Measurements from ENCODE around the gene EMID1.
"Not testable (repeated sequence)": the region's sequence is repeated elsewhere in the genome, so short reads cannot be mapped to it uniquely, and the experiment has no call there.

The EMID1 gene

GRCh38 chr22:29211466-29211865, 5.8 kb downstream of the EMID1 start:
- no peak for DNase-seq

- DNase-seq = no peak
These were observed 7.0 kb downstream of the EMID1 start for GRCh38 chr22:29212743-29213142.

GRCh38 chr22:29213493-29213892, 7.8 kb downstream of the EMID1 start:
- DNase-seq = no peak

- no peak for DNase-seq
These were observed 8.5 kb downstream of the EMID1 start for GRCh38 chr22:29214232-29214631.

- DNase-seq = no peak
These were observed 9.5 kb downstream of the EMID1 start for GRCh38 chr22:29215012-29215860.

- no peak for DNase-seq
These were observed 10.5 kb downstream of the EMID1 start for GRCh38 chr22:29216011-29216872.

- no peak for DNase-seq
These were observed 11.4 kb downstream of the EMID1 start for GRCh38 chr22:29216873-29217666.

GRCh38 chr22:29217827-29218757, 12.4 kb downstream of the EMID1 start:
- no peak for DNase-seq

GRCh38 chr22:29218758-29219408, 13.2 kb downstream of the EMID1 start:
- DNase-seq = no peak

GRCh38 chr22:29219409-29219782, 13.7 kb downstream of the EMID1 start:
- not testable (repeated sequence) for DNase-seq

GRCh38 chr22:29219881-29220670, 14.4 kb downstream of the EMID1 start:
- no peak for DNase-seq

GRCh38 chr22:29224121-29224858, 18.6 kb downstream of the EMID1 start:
- DNase-seq = no peak

GRCh38 chr22:29224859-29225410, 19.2 kb downstream of the EMID1 start:
- no peak for DNase-seq

GRCh38 chr22:29225422-29226090, 19.9 kb downstream of the EMID1 start:
- no peak for DNase-seq

GRCh38 chr22:29226351-29226981, 20.8 kb downstream of the EMID1 start:
- DNase-seq = no peak

- no peak for DNase-seq
These were observed 25.5 kb downstream of the EMID1 start for GRCh38 chr22:29230972-29231875.

All from CD4-positive, alpha-beta T cell treated with Interleukin-4 for 4 hours (primary cell).